ENCODE measurements around the gene RNASET2. TPM values are rescaled to one million over a fixed set of nuclear protein-coding genes. Genes with fewer than 3 reads are reported as not detected.
A peak's percentile ranks its signal among the peaks of the same experiment; 100 is the strongest.

RNASET2 gene
- total RNA-seq, 4 donors from 2014 or later, result 42.9 to 54.3 (median 47.7) TPM

DNA sequence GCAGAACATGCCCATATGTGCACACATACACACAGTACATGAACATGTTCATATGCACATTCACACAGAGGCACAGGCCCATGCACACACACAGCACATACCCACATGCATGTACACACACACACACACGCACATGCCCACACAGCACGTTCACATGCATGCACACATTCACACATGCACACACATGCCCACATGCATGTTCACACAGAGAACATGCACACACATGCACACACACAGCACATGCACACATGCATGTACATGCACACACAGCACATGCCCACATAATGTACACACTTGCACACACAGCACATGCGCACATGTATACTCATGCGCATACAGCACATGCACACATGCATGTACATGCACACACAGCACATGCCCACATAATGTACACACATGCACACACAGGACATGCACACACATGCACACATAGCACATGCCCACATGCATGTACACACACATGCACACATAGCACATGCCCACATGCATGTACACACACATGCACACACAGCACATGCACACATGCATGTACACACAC is 25.9 kb downstream of the RNASET2 start:
- WGBS, 2 donors, result 86 to 96% methylated on average over 4 of the region's 4 CpGs
- TF ChIP-seq, protein P1, sequence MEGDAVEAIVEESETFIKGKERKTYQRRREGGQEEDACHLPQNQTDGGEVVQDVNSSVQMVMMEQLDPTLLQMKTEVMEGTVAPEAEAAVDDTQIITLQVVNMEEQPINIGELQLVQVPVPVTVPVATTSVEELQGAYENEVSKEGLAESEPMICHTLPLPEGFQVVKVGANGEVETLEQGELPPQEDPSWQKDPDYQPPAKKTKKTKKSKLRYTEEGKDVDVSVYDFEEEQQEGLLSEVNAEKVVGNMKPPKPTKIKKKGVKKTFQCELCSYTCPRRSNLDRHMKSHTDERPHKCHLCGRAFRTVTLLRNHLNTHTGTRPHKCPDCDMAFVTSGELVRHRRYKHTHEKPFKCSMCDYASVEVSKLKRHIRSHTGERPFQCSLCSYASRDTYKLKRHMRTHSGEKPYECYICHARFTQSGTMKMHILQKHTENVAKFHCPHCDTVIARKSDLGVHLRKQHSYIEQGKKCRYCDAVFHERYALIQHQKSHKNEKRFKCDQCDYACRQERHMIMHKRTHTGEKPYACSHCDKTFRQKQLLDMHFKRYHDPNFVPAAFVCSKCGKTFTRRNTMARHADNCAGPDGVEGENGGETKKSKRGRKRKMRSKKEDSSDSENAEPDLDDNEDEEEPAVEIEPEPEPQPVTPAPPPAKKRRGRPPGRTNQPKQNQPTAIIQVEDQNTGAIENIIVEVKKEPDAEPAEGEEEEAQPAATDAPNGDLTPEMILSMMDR (IDR thresholded peaks at IDR 0.05), result no peak
- TF ChIP-seq POLR2A (IDR thresholded peaks at IDR 0.05), result no peak
- intact Hi-C loops (cut with DNase I; ENCODE audit: low total_unique reads), result no loop called here
- peak in 1 of 2 donors; percentile 56 for DNase-seq (ENCODE audit: low spot score in 2 of 2)
- H3K4me3 ChIP-seq (ENCODE audit: low read depth, poor library complexity, severe bottlenecking), result no peak overlapping the region

DNA sequence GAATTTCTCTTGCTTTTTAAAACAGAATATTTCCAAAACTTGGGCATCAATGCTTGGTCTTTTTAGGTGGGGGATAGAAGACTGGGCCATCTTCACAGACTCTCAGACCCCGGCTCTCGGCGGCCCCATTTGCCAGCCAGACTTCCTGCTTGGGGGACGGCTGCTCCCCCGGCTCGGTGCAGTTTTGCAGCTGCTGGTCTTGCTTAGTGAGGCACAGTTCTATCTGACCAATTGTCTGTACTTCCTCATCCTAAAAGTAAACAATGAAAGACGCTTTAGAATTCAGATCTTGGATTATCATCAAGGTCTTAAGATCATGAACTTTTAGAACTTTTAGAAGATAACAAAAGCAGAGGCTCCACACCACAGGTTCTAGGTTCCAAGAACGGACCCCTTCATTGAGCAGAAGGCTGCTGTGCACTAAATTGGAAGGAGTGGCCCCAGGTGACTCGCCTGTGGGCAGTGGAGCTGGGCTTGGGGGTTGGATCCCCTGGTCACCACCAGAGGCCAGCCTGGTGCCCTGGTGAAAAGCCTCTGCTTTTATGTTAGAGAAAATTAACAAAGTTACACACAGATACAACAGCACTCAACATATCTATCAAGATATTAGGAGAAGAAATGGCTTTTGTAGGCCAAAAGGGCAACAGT is 26.7 kb downstream of the RNASET2 start:
- 73 to 82% methylated on average over 9 of the region's 9 CpGs for WGBS, 2 donors
- DNase-seq (ENCODE audit: low spot score in 2 of 2), result peak in 1 of 2 donors; percentile 73
- H3K4me3 ChIP-seq (ENCODE audit: low read depth, poor library complexity, severe bottlenecking), result no peak overlapping the region
- intact Hi-C loops (cut with DNase I; ENCODE audit: low total_unique reads), result no loop called here
- TF ChIP-seq POLR2A (IDR thresholded peaks at IDR 0.05), result no peak
- TF ChIP-seq, protein P1 (IDR thresholded peaks at IDR 0.05), result no peak

DNA sequence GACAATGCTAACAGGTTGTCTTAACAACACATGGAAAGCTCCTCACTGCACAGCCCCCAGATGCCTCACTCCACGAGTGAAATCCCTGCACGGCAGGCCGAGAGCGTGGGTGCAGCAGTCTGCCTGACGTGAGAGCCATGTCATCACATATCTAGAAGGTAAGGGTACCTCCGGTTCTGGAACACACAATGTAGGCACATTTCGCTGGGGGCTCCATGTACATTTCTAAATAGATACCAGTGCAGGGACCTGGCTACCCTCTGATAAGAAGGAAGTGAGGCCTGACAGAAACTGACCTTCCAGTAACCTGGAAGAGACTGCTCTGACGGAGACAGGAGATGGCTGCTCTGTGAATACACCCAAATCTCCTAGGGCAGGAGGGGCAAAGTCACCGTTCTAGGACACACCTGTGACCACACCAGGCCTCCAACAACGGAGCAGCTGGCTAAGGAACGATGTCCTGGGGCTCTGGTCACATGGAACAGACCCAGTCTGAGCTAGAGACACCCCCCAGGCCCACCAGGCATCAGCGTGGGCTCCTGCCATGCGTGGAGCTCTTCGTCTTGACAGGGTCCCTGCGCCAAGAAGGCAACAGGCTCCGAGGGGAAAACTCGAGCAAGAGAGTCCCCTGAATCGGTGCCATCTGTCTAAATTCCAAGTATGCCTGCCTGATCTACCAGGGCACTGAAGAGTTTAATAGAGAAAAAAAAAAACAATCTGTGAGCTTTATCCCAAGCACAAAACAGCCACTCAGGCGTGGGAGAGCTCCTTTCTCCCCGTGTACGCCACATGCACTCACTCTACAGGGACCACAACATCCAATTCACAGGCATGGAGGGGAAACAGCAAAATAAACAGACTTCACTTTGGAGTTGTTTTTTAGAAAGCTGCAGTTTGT is 27.5 kb downstream of the RNASET2 start:
- WGBS, 2 donors, result 84 to 85% methylated on average over 21 of the region's 21 CpGs
- no peak for DNase-seq (ENCODE audit: low spot score in 2 of 2)
- intact Hi-C loops (cut with DNase I; ENCODE audit: low total_unique reads), result no loop called here
- no peak for TF ChIP-seq POLR2A (IDR thresholded peaks at IDR 0.05)
- TF ChIP-seq, protein P1 (IDR thresholded peaks at IDR 0.05), result no peak
- H3K4me3 ChIP-seq (ENCODE audit: low read depth, poor library complexity, severe bottlenecking), result no peak overlapping the region

GRCh38 chr6:166927935-166928643 is 28.3 kb downstream of the RNASET2 start:
- 80 to 81% methylated on average over 13 of the region's 13 CpGs for WGBS, 2 donors
- no peak for DNase-seq (ENCODE audit: low spot score in 2 of 2)
- TF ChIP-seq POLR2A (IDR thresholded peaks at IDR 0.05), result no peak
- TF ChIP-seq, protein P1 (IDR thresholded peaks at IDR 0.05), result no peak
- H3K4me3 ChIP-seq (ENCODE audit: low read depth, poor library complexity, severe bottlenecking), result no peak overlapping the region
- intact Hi-C loops (cut with DNase I; ENCODE audit: low total_unique reads), result no loop called here

DNA sequence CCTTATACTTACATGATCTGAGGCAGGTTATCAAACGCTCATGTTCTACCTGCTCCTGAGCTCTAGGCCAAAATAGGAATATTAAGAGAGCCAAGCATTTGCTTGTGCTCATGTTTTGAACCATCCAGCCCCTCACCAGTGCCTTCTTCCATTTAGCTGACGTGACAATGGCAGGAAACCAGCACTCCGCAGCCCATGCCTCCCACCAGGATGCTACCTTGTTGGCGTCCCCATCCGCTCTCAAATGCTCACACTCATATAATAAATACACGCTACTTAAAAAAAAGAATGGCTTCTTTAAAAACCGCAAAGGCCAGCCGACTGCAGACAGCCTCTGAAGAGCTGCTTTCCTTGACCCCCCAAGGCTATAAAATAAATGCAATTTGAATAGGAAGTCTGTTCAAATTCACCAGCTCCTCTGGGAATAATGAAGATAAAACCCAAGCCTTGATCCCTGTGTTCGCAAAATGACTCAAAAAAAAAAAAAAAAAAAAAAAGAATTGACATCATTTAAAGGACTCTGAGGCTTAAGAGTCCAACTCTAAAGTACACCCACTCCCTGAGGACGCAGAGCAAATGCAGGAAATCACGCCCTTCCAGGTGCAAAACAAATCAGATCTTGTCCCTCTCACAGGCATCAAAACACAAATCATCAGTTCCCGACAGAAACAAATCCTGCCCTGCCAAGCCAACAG is 29.0 kb downstream of the RNASET2 start:
- no peak overlapping the region for H3K4me3 ChIP-seq (ENCODE audit: low read depth, poor library complexity, severe bottlenecking)
- intact Hi-C loops (cut with DNase I; ENCODE audit: low total_unique reads), result no loop called here
- DNase-seq (ENCODE audit: low spot score in 2 of 2), result no peak
- no peak for TF ChIP-seq POLR2A (IDR thresholded peaks at IDR 0.05)
- TF ChIP-seq, protein P1 (IDR thresholded peaks at IDR 0.05), result no peak
- WGBS, 2 donors, result 61 to 68% methylated on average over 12 of the region's 12 CpGs

Measured in lower leg skin (tissue), 4 donors.